Left cardiac atrium (tissue), 4 donors: ENCODE data around the gene C17orf58. TPM values are rescaled to one million over a fixed set of nuclear protein-coding genes. Genes with fewer than 3 reads are reported as not detected.
"Not testable (repeated sequence)": the region's sequence is repeated elsewhere in the genome, so short reads cannot be mapped to it uniquely, and the experiment has no call there.

Source experiments
- ATAC-seq, 2 donors: fragments of 200-7000 bp; cut with Tn5 transposase; one replicate each; pipeline ENCODE4 v1.9.1; 2020; ENCODE audit warnings: mild to moderate bottlenecking in 2 of 2, moderate library complexity in 2 of 2
- DNase-seq: peaks from one replicate; pipeline ENCODE4 v3.0.0-alpha.2; 2020
- intact Hi-C, 2 donors: fragments of 100-400 bp; cut with DNase I; formaldehyde crosslinking; loops; one replicate each; pipeline versions ENCODE4 v1.14.1 to v1.15.1; 2022 to 2023
- total RNA-seq, 2 donors: library from RNA; stranded (reverse); fragmentation: NEBNext Ultra II Directional; extraction: Animal tissue kit (Norgen Biotek cat#: 25700); gene quantifications; one replicate each; pipeline ENCODE4 v1.2.1, GENCODE V29; 2021
- donor health status: DM: no; HTN: yes; CAD: no.
- donor health status: DM: no; HTN: yes; CAD: no; lungs with severe emphysema.
- donor health status: DM: yes; HTN: yes; CAD: no.
- donor health status: Dilated cardiomyopathy.

Gene C17orf58
- total RNA-seq, 2 donors from 2014 or later = 8.2 to 14.2 TPM

- intact Hi-C loops = no loop called here
- ATAC-seq = no peak
- no peak for DNase-seq
Measured at GRCh38 chr17:68013385-68013784, 17.1 kb upstream of the C17orf58 start.

- intact Hi-C loops = no loop called here
- peak in 1 of 2 donors; percentile 75 for ATAC-seq
- peak; percentile 50 for DNase-seq
Measured at GRCh38 chr17:68011199-68011665, 15.0 kb upstream of the C17orf58 start.

- intact Hi-C loops = no loop called here
- DNase-seq = no peak
- ATAC-seq = peak; percentile 86 to 98
Measured at GRCh38 chr17:68006797-68007196, 10.5 kb upstream of the C17orf58 start.

- intact Hi-C loops = no loop called here
- no peak for ATAC-seq
- no peak for DNase-seq
Measured at GRCh38 chr17:68004201-68004600, 7.9 kb upstream of the C17orf58 start.

GRCh38 chr17:67999291-67999911 lies 3.1 kb upstream of the C17orf58 start:
- intact Hi-C loops = no loop called here
- ATAC-seq = no peak
- DNase-seq = no peak

- ATAC-seq (no peak), DNase-seq (no peak)
- intact Hi-C loops = no loop called here
Measured at GRCh38 chr17:67998466-67998865, 2.2 kb upstream of the C17orf58 start.

- peak; percentile 49 for DNase-seq
- intact Hi-C loops = loop anchor here in 1 of 2 donors (2.0 kb wide), 1 partner anchor 25 kb away; no protein-coding TSS in a partner anchor
Measured at GRCh38 chr17:67995570-67996263, 552 bp downstream of the C17orf58 start.

GRCh38 chr17:67994817-67995569 lies 1.3 kb downstream of the C17orf58 start:
- no peak for DNase-seq
- peak in 1 of 2 donors; percentile 50 for ATAC-seq
- intact Hi-C loops = loop anchor here in 1 of 2 donors (2.0 kb wide), 1 partner anchor 26 kb away; no protein-coding TSS in a partner anchor

More at GRCh38 chr17:67995570-67996263, 552 bp downstream of the C17orf58 start:
- peak; percentile 4 to 10 for ATAC-seq

- intact Hi-C loops = loop anchor here in 1 of 2 donors (2.0 kb wide), 1 partner anchor 27 kb away; no protein-coding TSS in a partner anchor
- ATAC-seq (peak in 1 of 2 donors; percentile 1), DNase-seq (no peak)
Measured at GRCh38 chr17:67993998-67994361, 2.3 kb downstream of the C17orf58 start.

GRCh38 chr17:67993153-67993997 lies 2.9 kb downstream of the C17orf58 start:
- peak; percentile 87 for DNase-seq
- intact Hi-C loops = no loop called here
- ATAC-seq = peak; percentile 79 to 89

GRCh38 chr17:67992548-67993152 lies 3.6 kb downstream of the C17orf58 start:
- no peak for ATAC-seq
- no peak for DNase-seq
- intact Hi-C loops = no loop called here

- intact Hi-C loops = no loop called here
- ATAC-seq = no peak
Measured at GRCh38 chr17:67990909-67991308, 5.4 kb downstream of the C17orf58 start.

GRCh38 chr17:67983383-67983688 lies 12.9 kb downstream of the C17orf58 start:
- intact Hi-C loops = no loop called here
- ATAC-seq = no peak

More at GRCh38 chr17:67990909-67991308, 5.4 kb downstream of the C17orf58 start:
- no peak for DNase-seq

GRCh38 chr17:67982686-67983382 lies 13.4 kb downstream of the C17orf58 start:
- intact Hi-C loops = no loop called here
- DNase-seq = no peak
- no peak for ATAC-seq

More at GRCh38 chr17:67983383-67983688, 12.9 kb downstream of the C17orf58 start:
- DNase-seq = no peak

GRCh38 chr17:67982034-67982640 lies 14.1 kb downstream of the C17orf58 start:
- intact Hi-C loops = no loop called here
- no peak for DNase-seq
- ATAC-seq = no peak

- intact Hi-C loops, DNase-seq, ATAC-seq: not testable (repeated sequence)
Measured at GRCh38 chr17:67980883-67981282, 15.4 kb downstream of the C17orf58 start.

GRCh38 chr17:67980456-67980855 lies 15.8 kb downstream of the C17orf58 start:
- DNase-seq (no peak), ATAC-seq (no peak)
- intact Hi-C loops = no loop called here
